CD4-positive, alpha-beta T cell (primary cell): ENCODE measurements around the gene SHANK1. TPM values are rescaled to one million over a fixed set of nuclear protein-coding genes. Genes with fewer than 3 reads are reported as not detected.
"Not testable (repeated sequence)": the region's sequence is repeated elsewhere in the genome, so short reads cannot be mapped to it uniquely, and the experiment has no call there.

Source experiments
- ATAC-seq: fragments of 200-7000 bp; cut with Tn5 transposase; one replicate; pipeline ENCODE4 v1.10.0; 2022; ENCODE audit warnings: mild to moderate bottlenecking; ENCODE audit not compliant: poor library complexity
- CTCF ChIA-PET: fragments of 350-600 bp; sonication (Branson Sonifier 250); formaldehyde crosslinking; loops from one replicate; lab custom pipeline; 2021; ENCODE audit warnings: antibody characterized with exemption, inconsistent platforms; lab: Charles Lee
- POLR2A ChIA-PET: fragments of 350-600 bp; sonication (Branson Sonifier 250); formaldehyde crosslinking; loops from one replicate; lab custom pipeline; 2021; ENCODE audit warnings: antibody characterized with exemption, inconsistent platforms; lab: Charles Lee
- DNase-seq, 14 experiments: peaks; one replicate each; pipeline ENCODE4 v3.0.0-alpha.2; 2013 to 2020; ENCODE audit warnings: mixed read lengths in 2 of 14
- H3K27ac ChIP-seq, 2 donors: one replicate each; pipeline versions ENCODE4 v1.5.1 to v1.7.0; 2013; ENCODE audit warnings: low read length in 2 of 2, low read depth in 1 of 2, mild to moderate bottlenecking in 1 of 2
- H3K27me3 ChIP-seq, 2 experiments: 1 replicate in 1 of 2; 2 replicates in 1 of 2; pipeline versions ENCODE4 v1.6.1 to v1.7.0; 2013; ENCODE audit warnings: low read length in 2 of 2, control low read depth in 1 of 2, mild to moderate bottlenecking in 1 of 2, moderate library complexity in 1 of 2; ENCODE audit not compliant: insufficient read depth in 2 of 2, control insufficient read depth in 1 of 2
- H3K36me3 ChIP-seq: one replicate; pipeline ENCODE4 v1.6.1; 2013; ENCODE audit warnings: low read length, control low read depth; ENCODE audit not compliant: insufficient read depth
- H3K4me1 ChIP-seq: one replicate; pipeline ENCODE4 v1.6.1; 2013; ENCODE audit warnings: low read length, control low read depth; ENCODE audit not compliant: insufficient read depth
- H3K4me3 ChIP-seq: one replicate; pipeline ENCODE4 v1.5.1; 2013; ENCODE audit warnings: mild to moderate bottlenecking, low read length, moderate library complexity
- H3K9me3 ChIP-seq, 2 experiments: 1 replicate in 1 of 2; 2 replicates in 1 of 2; pipeline versions ENCODE4 v1.6.1 to v1.7.0; 2013; ENCODE audit warnings: low read length in 2 of 2, mild to moderate bottlenecking in 2 of 2, control low read depth in 1 of 2, moderate library complexity in 1 of 2; ENCODE audit not compliant: control insufficient read depth in 1 of 2, insufficient read depth in 1 of 2
- H3K27ac Mint-ChIP-seq: one replicate; pipeline ENCODE4 v1.8.0; 2020; ENCODE audit warnings: mixed read lengths
- H3K27me3 Mint-ChIP-seq: one replicate; pipeline ENCODE4 v1.8.0; 2021; ENCODE audit warnings: mixed read lengths
- H3K36me3 Mint-ChIP-seq: one replicate; pipeline ENCODE4 v1.8.0; 2021; ENCODE audit warnings: low read depth, mixed read lengths
- H3K4me1 Mint-ChIP-seq: one replicate; pipeline ENCODE4 v1.8.0; 2021; ENCODE audit warnings: low read depth, mixed read lengths
- H3K4me3 Mint-ChIP-seq: one replicate; pipeline ENCODE4 v1.8.0; 2020; ENCODE audit warnings: mild to moderate bottlenecking, mixed read lengths
- H3K9me3 Mint-ChIP-seq: one replicate; pipeline ENCODE4 v1.8.0; 2020; ENCODE audit warnings: mixed read lengths
- intact Hi-C, 2 experiments: fragments of 100-400 bp; cut with DNase I in 1 of 2; cut with micrococcal nuclease in 1 of 2; formaldehyde crosslinking; loops; one replicate each; pipeline versions ENCODE4 v1.15.1 to v1.9.0; 2023 to 2025; cut with DNase I, micrococcal nuclease
- total RNA-seq, 174 experiments: library from RNA in 2 of 174; stranded (reverse) in 2 of 174; gene quantifications; one replicate each; pipeline ENCODE4 v1.2.3 and lab custom pipeline; 2021 to 2026

SHANK1 gene
- total RNA-seq, 2 experiments from 2014 or later: not detected

DNA sequence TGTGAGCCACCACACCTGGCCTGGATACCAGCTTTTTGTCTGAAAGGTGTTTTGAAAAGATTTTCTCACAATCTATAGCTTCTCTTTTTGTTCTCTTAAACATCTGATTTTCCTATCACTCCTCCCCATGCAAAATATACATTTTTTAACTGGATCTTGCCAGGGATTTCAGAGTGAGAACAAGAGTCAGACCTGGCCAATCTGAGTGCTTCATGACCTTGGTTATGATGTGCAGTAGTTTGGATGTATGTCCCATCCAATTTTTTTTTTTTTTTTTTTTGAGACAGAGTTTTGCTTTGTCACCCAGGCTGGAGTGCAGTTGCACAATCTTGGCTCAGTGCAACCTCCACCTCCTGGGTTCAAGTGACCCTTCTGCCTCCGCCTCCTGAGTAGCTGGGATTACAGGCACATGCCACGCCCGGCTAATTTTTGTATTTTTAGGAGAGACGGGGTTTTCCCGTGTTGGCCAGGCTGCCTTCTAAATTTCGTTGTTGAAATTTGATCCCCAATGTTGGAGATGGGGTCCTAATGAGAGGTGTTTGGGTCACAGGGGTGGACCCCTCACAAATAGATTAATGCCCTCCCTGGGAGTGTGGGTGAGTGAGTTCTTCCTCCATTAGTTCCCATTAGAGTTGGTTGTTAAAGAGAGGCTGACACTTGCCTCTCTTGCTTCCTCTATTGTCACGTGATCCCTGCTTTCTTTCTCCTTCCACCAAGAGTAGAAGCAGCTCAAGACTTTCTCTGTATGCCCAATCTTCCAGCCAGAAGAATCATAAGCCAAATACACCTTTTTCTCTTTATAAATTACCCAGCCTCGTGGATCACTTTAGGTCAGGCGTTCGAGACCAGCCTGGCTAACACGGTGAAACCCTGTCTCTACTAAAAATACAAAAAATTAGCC lies 106.8 kb downstream of the SHANK1 start:
- H3K27ac Mint-ChIP-seq, H3K27me3 ChIP-seq, POLR2A ChIA-PET, H3K36me3 ChIP-seq, H3K4me1 ChIP-seq, H3K9me3 Mint-ChIP-seq, H3K9me3 ChIP-seq, H3K4me3 ChIP-seq, H3K36me3 Mint-ChIP-seq, H3K27ac ChIP-seq, DNase-seq, CTCF ChIA-PET, ATAC-seq, H3K4me3 Mint-ChIP-seq, intact Hi-C loops: not testable (repeated sequence)
- H3K27me3 Mint-ChIP-seq: peaks cover 32% of the 10 kb centered on the region
- H3K4me1 Mint-ChIP-seq: peaks cover 10% of the 10 kb centered on the region

Other genes with a start within 250 kb of the SHANK1 start
- 10 to 100 TPM; 80.0 to 80.3 TPM for gene EMC10, start 243.3 kb downstream of the SHANK1 start, total RNA-seq
- gene GARIN5A, start 243.0 kb downstream of the SHANK1 start, total RNA-seq: under 1 TPM in 1 of 2 experiments, not detected in 1; 0.50 TPM
- 10 to 100 TPM; 11.7 to 11.9 TPM for gene JOSD2, start 208.6 kb downstream of the SHANK1 start, total RNA-seq
- not detected for gene ASPDH, start 205.9 kb downstream of the SHANK1 start, total RNA-seq
- gene LRRC4B, start 151.4 kb downstream of the SHANK1 start, total RNA-seq: not detected
- not detected for gene SYT3, start 79.9 kb downstream of the SHANK1 start, total RNA-seq
- gene C19orf81, start 70.4 kb downstream of the SHANK1 start, total RNA-seq: not detected
- gene CLEC11A, start 3.6 kb upstream of the SHANK1 start, total RNA-seq: 1 to 10 TPM; 3.1 to 3.3 TPM
- gene GPR32, start 50.7 kb upstream of the SHANK1 start, total RNA-seq: not detected
- gene ACP4, start 70.6 kb upstream of the SHANK1 start, total RNA-seq: not detected
- gene KLK1, start 104.0 kb upstream of the SHANK1 start, total RNA-seq: not detected
- gene KLK15, start 113.8 kb upstream of the SHANK1 start, total RNA-seq: not detected
- not detected for gene KLK3, start 135.1 kb upstream of the SHANK1 start, total RNA-seq
- gene KLK2, start 153.6 kb upstream of the SHANK1 start, total RNA-seq: not detected
- gene KLK4, start 191.6 kb upstream of the SHANK1 start, total RNA-seq: not detected
- gene KLK5, start 233.2 kb upstream of the SHANK1 start, total RNA-seq: not detected
- gene KLK6, start 249.8 kb upstream of the SHANK1 start, total RNA-seq: not detected